Measurements from ENCODE around the gene RHNO1. TPM values are rescaled to one million over a fixed set of nuclear protein-coding genes. Genes with fewer than 3 reads are reported as not detected.
A peak's percentile ranks its signal among the peaks of the same experiment; 100 is the strongest.

The RHNO1 gene
- total and polyA plus RNA-seq, 2 of the 13 experiments (the other 11 are each of a cell fraction or from before 2014, with no cell fraction given): 27.2 to 49.6 TPM

DNA sequence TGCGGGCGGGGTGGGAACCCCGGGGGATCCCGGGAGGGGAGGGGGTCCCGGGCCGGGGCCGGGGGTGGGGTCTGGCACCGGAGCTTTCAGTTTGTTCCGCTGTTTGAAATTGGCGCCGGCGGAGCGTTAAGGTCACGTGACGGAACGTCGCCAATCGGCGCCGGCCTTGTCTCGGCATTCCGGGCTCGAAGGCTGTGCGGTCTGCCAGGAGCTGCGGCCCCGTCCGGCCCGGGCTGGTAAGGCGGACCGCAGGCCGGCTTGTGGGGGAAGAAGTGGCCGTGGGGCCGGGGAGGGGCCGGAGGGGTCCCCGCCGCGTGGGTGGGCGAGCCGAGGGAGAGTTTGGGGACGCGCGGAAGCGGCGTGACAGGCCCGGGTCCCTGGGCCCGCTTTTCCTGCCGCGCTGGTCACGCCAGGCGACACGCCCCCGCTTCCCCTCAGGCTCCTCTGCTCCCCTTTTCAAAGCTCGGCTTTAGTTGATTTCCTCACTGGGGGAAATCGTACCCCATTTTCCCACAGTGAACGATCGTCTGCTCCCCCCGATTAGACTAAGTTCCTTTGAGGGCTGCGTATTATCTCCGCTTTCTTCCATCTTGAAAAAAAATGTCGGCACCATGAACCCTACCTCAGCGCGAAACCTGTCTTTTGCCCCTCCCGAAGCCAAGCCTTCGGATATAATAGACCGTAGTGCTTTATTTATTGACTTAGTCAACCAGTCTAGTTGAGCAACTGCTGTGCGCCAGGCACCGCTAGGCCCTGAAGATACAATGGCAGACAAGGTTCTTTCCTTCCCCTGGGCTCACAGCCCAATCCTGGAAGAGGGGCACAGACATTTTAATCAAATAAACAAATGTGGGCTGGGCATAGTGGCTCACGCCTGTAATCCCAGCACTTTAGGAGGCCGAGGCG is at the start of gene RHNO1, which contains the start of gene FOXM1 (continued):
- TF ChIP-seq POLR2AphosphoS2 (IDR thresholded peaks at IDR 0.05; ENCODE audit: low read depth, low read length) (no peak), ZSCAN9 (CRISPR knock-in tag; IDR thresholded peaks at IDR 0.05; ENCODE audit: borderline replicate concordance) (no peak), HOMEZ (CRISPR knock-in tag; IDR thresholded peaks at IDR 0.05; ENCODE audit: low read depth) (no peak), ZNF317 (CRISPR knock-in tag; IDR thresholded peaks at IDR 0.05) (0 out of 2 replicates have a peak, but pooled peaks have one; percentile 25), WIZ (CRISPR knock-in tag; IDR thresholded peaks at IDR 0.05) (no peak), ELF1 (CRISPR knock-in tag; IDR thresholded peaks at IDR 0.05) (peak; percentile 26; the same call in 1 of the 2 replicates), ZBTB26 (CRISPR knock-in tag; IDR thresholded peaks at IDR 0.05; ENCODE audit: borderline replicate concordance) (no peak), ZNF501 (CRISPR knock-in tag; IDR thresholded peaks at IDR 0.05) (0 out of 2 replicates have a peak, but pooled peaks have one; percentile 14), ZNF446 (CRISPR knock-in tag; IDR thresholded peaks at IDR 0.05) (no peak), FOXC1 (CRISPR knock-in tag; IDR thresholded peaks at IDR 0.05; ENCODE audit: borderline replicate concordance) (peak; percentile 12; the same call in 1 of the 2 replicates)
- TF ChIP-seq, protein P1, sequence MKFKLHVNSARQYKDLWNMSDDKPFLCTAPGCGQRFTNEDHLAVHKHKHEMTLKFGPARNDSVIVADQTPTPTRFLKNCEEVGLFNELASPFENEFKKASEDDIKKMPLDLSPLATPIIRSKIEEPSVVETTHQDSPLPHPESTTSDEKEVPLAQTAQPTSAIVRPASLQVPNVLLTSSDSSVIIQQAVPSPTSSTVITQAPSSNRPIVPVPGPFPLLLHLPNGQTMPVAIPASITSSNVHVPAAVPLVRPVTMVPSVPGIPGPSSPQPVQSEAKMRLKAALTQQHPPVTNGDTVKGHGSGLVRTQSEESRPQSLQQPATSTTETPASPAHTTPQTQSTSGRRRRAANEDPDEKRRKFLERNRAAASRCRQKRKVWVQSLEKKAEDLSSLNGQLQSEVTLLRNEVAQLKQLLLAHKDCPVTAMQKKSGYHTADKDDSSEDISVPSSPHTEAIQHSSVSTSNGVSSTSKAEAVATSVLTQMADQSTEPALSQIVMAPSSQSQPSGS (CRISPR knock-in tag; IDR thresholded peaks at IDR 0.05): no peak
- TF ChIP-seq, protein P2, sequence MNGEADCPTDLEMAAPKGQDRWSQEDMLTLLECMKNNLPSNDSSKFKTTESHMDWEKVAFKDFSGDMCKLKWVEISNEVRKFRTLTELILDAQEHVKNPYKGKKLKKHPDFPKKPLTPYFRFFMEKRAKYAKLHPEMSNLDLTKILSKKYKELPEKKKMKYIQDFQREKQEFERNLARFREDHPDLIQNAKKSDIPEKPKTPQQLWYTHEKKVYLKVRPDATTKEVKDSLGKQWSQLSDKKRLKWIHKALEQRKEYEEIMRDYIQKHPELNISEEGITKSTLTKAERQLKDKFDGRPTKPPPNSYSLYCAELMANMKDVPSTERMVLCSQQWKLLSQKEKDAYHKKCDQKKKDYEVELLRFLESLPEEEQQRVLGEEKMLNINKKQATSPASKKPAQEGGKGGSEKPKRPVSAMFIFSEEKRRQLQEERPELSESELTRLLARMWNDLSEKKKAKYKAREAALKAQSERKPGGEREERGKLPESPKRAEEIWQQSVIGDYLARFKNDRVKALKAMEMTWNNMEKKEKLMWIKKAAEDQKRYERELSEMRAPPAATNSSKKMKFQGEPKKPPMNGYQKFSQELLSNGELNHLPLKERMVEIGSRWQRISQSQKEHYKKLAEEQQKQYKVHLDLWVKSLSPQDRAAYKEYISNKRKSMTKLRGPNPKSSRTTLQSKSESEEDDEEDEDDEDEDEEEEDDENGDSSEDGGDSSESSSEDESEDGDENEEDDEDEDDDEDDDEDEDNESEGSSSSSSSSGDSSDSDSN (CRISPR knock-in tag; IDR thresholded peaks at IDR 0.05): peak; percentile 70; the same call in 1 of the 2 replicates
- TF ChIP-seq, protein P3, sequence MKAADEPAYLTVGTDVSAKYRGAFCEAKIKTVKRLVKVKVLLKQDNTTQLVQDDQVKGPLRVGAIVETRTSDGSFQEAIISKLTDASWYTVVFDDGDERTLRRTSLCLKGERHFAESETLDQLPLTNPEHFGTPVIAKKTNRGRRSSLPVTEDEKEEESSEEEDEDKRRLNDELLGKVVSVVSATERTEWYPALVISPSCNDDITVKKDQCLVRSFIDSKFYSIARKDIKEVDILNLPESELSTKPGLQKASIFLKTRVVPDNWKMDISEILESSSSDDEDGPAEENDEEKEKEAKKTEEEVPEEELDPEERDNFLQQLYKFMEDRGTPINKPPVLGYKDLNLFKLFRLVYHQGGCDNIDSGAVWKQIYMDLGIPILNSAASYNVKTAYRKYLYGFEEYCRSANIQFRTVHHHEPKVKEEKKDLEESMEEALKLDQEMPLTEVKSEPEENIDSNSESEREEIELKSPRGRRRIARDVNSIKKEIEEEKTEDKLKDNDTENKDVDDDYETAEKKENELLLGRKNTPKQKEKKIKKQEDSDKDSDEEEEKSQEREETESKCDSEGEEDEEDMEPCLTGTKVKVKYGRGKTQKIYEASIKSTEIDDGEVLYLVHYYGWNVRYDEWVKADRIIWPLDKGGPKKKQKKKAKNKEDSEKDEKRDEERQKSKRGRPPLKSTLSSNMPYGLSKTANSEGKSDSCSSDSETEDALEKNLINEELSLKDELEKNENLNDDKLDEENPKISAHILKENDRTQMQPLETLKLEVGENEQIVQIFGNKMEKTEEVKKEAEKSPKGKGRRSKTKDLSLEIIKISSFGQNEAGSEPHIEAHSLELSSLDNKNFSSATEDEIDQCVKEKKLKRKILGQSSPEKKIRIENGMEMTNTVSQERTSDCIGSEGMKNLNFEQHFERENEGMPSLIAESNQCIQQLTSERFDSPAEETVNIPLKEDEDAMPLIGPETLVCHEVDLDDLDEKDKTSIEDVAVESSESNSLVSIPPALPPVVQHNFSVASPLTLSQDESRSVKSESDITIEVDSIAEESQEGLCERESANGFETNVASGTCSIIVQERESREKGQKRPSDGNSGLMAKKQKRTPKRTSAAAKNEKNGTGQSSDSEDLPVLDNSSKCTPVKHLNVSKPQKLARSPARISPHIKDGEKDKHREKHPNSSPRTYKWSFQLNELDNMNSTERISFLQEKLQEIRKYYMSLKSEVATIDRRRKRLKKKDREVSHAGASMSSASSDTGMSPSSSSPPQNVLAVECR (CRISPR knock-in tag; IDR thresholded peaks at IDR 0.05; ENCODE audit: borderline replicate concordance): peak; percentile 91
- TF ChIP-seq, protein P4, sequence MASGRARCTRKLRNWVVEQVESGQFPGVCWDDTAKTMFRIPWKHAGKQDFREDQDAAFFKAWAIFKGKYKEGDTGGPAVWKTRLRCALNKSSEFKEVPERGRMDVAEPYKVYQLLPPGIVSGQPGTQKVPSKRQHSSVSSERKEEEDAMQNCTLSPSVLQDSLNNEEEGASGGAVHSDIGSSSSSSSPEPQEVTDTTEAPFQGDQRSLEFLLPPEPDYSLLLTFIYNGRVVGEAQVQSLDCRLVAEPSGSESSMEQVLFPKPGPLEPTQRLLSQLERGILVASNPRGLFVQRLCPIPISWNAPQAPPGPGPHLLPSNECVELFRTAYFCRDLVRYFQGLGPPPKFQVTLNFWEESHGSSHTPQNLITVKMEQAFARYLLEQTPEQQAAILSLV (CRISPR knock-in tag; IDR thresholded peaks at IDR 0.05; ENCODE audit: borderline replicate concordance): no peak
